Measurements from ENCODE around the gene ANKMY1.

DNA sequence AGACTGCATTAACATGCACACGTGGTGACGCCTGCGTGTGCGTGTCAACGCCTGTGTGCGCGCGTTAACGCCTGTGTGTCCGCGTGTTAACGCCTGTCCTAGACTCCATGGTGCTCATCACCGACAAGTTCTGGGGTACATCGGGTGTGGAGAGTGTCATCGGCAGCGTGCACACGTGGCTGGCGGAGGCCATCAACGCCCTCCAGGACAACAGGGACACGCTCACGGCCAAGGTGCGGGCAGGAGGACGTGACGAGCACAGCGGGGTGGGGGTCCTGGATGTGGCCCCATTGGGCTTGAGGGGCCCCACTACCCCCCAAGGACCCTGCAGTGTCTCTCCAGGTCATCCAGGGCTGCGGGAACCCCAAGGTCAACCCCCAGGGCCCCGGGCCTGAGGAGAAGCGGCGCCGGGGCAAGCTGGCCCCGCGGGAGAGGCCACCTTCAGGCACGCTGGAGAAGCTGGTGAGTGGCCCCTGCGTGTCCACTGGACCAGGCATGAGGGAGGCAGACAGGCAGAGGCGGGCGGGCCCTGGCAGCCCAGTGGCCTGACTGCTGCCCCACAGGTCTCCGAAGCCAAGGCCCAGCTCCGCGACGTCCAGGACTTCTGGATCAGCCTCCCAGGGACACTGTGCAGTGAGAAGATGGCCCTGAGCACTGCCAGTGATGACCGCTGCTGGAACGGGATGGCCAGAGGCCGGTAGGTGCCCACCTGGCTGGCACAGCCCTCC, 93.1 kb downstream of the ANKMY1 start:
- TF ChIP-seq EZH2 (IDR thresholded peaks at IDR 0.05; ENCODE audit: borderline replicate concordance, insufficient read depth, low read depth, low read length, poor library complexity, severe bottlenecking) = no peak
- TF ChIP-seq, protein P1, sequence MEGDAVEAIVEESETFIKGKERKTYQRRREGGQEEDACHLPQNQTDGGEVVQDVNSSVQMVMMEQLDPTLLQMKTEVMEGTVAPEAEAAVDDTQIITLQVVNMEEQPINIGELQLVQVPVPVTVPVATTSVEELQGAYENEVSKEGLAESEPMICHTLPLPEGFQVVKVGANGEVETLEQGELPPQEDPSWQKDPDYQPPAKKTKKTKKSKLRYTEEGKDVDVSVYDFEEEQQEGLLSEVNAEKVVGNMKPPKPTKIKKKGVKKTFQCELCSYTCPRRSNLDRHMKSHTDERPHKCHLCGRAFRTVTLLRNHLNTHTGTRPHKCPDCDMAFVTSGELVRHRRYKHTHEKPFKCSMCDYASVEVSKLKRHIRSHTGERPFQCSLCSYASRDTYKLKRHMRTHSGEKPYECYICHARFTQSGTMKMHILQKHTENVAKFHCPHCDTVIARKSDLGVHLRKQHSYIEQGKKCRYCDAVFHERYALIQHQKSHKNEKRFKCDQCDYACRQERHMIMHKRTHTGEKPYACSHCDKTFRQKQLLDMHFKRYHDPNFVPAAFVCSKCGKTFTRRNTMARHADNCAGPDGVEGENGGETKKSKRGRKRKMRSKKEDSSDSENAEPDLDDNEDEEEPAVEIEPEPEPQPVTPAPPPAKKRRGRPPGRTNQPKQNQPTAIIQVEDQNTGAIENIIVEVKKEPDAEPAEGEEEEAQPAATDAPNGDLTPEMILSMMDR (IDR thresholded peaks at IDR 0.05) = no peak
